HL-60/S4 treated with phorbol 12-myristate 13-acetate at 8.2 ng/mL for 4 days and 3 days (cell line): ENCODE data around the gene APOA1.
"Not testable (repeated sequence)": the region's sequence is repeated elsewhere in the genome, so short reads cannot be mapped to it uniquely, and the experiment has no call there.

Experiments used
- in situ Hi-C: fragments of 300-500 bp; cut with MboI; formaldehyde crosslinking; loops from 2 replicates; pipeline ENCODE4 v1.15.0; 2022; ENCODE audit warnings: low sequenced_read_pairs

APOA1 gene

DNA sequence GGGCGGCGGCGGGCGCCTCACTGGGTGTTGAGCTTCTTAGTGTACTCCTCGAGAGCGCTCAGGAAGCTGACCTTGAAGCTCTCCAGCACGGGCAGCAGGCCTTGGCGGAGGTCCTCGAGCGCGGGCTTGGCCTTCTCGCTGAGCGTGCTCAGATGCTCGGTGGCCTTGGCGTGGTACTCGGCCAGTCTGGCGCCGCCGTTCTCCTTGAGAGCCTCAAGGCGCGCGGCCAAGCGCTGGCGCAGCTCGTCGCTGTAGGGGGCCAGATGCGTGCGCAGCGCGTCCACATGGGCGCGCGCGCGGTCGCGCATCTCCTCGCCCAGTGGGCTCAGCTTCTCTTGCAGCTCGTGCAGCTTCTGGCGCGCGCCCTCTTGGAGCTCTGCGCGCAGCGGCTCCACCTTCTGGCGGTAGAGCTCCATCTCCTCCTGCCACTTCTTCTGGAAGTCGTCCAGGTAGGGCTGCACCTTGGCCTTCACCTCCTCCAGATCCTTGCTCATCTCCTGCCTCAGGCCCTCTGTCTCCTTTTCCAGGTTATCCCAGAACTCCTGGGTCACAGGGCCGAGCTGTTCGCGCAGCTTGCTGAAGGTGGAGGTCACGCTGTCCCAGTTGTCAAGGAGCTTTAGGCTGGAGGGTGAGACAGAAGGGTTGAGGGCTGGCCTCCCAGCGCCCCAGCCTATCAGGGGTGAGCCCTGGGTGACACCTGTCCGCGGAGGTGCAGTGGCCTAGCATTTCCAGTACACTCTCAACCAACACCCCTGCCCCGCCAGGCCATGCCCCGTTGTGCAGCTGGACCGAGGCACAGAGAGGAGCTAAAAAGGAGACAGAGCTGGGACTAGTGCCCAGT lies 1.4 kb downstream of the APOA1 start:
- in situ Hi-C loops: no loop called here

GRCh38 chr11:116835042-116835772 lies 2.2 kb downstream of the APOA1 start:
- in situ Hi-C loops: no loop called here

DNA sequence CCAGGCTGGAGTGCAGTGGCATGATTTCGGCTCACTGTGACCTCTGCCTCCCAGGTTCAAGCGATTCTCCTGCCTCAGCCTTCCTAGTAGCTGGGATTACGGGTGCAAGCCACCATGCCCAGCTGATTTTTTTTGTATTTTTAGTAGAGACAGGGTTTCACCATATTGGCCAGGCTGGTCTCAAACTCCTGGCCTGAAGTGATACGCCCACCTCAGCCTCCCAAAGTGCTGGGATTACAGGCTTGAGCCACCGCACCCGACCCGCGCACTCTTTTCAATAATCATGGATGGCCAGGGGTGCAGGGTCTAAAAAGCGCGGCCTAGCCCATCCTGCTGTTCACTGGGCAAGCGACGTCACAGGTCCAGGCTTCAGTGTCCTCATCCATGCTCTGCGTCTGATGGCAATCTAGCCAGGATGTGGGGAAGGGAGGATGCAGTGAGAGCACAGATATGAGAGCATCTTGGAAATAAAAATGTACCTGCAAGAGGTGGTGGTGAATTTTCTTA lies 2.8 kb downstream of the APOA1 start:
- in situ Hi-C loops: not testable (repeated sequence)

DNA sequence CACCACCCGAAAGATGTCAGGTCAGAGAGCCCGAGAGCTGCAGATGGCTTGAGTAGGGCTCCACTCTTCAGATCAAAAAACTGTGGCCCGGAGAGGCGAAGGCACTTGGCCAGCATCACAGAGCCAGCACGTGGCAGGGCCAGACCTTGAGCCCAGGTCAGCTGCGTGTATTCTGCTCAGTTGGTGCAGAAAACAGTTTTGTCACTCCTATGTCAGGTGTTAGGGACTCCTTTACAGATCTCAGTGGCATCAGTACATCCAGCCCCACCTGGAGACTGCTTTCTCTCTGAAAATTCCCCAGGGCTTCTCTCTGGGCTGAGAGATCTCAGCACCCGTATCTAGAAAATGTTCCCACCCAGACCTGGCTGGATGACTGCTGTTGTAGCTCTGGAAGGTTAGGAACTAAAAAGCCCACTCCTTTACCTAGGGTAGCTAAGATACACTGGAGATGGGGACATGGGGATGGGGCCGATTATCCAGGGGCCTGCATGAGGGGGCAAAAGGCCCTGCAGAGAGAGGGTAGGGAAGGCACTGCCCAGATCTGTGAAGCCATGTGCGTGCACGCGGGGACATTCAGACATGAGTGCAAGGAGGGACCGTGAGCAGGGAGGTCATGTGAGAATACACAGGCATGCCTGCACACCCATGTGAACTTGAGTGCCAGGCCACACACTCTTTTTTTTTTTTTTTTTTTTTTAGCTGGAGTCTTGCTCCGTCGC lies 3.4 kb downstream of the APOA1 start:
- in situ Hi-C loops: no loop called here

- in situ Hi-C loops: no loop called here
Observed at GRCh38 chr11:116833491-116833815, 4.0 kb downstream of the APOA1 start.

GRCh38 chr11:116832350-116833290 lies 4.8 kb downstream of the APOA1 start:
- in situ Hi-C loops: no loop called here

GRCh38 chr11:116831790-116832349 lies 5.6 kb downstream of the APOA1 start:
- in situ Hi-C loops: no loop called here

DNA sequence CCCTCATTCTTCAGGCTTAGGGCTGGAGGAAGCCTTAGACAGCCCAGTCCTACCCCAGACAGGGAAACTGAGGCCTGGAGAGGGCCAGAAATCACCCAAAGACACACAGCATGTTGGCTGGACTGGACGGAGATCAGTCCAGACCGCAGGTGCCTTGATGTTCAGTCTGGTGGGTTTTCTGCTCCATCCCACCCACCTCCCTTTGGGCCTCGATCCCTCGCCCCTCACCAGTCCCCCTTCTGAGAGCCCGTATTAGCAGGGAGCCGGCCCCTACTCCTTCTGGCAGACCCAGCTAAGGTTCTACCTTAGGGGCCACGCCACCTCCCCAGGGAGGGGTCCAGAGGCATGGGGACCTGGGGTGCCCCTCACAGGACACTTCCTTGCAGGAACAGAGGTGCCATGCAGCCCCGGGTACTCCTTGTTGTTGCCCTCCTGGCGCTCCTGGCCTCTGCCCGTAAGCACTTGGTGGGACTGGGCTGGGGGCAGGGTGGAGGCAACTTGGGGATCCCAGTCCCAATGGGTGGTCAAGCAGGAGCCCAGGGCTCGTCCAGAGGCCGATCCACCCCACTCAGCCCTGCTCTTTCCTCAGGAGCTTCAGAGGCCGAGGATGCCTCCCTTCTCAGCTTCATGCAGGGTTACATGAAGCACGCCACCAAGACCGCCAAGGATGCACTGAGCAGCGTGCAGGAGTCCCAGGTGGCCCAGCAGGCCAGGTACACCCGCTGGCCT lies 7.1 kb downstream of the APOA1 start:
- in situ Hi-C loops: no loop called here

DNA sequence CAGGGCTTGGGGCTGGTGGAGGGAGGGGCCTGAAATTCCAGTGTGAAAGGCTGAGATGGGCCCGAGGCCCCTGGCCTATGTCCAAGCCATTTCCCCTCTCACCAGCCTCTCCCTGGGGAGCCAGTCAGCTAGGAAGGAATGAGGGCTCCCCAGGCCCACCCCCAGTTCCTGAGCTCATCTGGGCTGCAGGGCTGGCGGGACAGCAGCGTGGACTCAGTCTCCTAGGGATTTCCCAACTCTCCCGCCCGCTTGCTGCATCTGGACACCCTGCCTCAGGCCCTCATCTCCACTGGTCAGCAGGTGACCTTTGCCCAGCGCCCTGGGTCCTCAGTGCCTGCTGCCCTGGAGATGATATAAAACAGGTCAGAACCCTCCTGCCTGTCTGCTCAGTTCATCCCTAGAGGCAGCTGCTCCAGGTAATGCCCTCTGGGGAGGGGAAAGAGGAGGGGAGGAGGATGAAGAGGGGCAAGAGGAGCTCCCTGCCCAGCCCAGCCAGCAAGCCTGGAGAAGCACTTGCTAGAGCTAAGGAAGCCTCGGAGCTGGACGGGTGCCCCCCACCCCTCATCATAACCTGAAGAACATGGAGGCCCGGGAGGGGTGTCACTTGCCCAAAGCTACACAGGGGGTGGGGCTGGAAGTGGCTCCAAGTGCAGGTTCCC lies 7.8 kb downstream of the APOA1 start, which contains the start of gene APOC3:
Gene APOC3 (plus strand): TSS at position 383 of the 659 bp plus-strand sequence. CDS start 676 bp downstream, outside the sequence.
- in situ Hi-C loops: no loop called here

DNA sequence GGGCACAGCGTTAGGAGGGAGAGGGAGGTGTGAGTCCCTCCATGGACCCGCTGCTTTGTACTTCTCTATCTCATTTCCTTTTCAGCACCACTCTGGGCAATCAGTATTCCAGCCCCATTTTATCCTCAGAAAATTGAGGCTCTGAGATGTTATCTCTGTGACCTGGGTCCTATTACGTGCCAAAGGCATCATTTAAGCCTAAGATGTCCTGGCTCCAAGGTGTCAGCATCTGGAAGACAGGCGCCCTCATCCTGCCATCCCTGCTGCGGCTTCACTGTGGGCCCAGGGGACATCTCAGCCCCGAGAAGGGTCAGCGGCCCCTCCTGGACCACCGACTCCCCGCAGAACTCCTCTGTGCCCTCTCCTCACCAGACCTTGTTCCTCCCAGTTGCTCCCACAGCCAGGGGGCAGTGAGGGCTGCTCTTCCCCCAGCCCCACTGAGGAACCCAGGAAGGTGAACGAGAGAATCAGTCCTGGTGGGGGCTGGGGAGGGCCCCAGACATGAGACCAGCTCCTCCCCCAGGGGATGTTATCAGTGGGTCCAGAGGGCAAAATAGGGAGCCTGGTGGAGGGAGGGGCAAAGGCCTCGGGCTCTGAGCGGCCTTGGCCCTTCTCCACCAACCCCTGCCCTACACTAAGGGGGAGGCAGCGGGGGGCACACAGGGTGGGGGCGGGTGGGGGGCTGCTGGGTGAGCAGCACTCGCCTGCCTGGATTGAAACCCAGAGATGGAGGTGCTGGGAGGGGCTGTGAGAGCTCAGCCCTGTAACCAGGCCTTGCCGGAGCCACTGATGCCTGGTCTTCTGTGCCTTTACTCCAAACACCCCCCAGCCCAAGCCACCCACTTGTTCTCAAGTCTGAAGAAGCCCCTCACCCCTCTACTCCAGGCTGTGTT lies 8.5 kb downstream of the APOA1 start:
- in situ Hi-C loops: no loop called here

GRCh38 chr11:116827461-116827860 lies 10.0 kb downstream of the APOA1 start:
- in situ Hi-C loops: no loop called here

- in situ Hi-C loops: no loop called here
Observed at GRCh38 chr11:116826751-116827431, 10.5 kb downstream of the APOA1 start.

DNA sequence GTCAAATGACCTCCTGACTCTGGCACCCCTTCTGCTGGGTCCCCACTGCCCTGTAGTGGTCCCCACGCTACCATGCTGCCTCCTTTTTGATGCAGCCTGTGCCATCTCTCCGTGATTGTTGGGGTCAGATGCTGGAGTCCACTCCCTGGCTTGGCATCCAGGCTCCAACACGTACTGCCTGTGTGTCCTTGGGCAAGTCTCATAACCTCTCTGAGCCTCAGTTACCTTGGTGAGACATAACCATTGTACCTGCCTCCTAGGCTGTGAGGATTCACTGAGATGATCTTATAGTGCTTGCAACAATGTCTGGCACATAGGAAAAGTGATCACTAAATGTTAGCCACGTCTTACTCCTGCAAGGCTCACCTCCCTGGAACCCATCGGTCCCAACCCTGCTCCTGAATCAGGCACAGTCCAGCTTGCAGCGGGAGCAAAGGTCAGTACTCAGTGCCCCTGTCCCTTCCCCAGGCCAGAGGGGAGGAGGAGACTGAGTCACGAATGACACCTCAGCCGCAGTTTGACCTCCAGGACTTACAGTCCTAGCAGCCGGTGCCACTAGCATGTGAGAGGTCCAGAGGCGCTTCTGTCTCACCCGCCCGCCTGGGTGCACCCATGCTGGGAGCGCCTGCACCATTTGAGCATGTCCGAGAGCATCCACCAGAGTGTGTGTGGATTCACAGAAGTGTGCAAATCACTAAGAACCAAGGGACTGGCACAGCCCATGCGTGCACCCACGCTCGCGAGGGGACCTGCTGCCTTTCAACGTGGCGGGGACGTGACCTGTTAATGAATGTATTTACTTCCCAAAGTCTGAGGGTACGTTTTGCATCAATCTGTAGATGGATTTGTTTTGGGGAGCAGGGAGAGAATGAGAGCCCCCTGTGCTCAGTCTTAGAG lies 11.3 kb downstream of the APOA1 start:
- in situ Hi-C loops: no loop called here

- in situ Hi-C loops: no loop called here
Observed at GRCh38 chr11:116825434-116825833, 12.0 kb downstream of the APOA1 start.

DNA sequence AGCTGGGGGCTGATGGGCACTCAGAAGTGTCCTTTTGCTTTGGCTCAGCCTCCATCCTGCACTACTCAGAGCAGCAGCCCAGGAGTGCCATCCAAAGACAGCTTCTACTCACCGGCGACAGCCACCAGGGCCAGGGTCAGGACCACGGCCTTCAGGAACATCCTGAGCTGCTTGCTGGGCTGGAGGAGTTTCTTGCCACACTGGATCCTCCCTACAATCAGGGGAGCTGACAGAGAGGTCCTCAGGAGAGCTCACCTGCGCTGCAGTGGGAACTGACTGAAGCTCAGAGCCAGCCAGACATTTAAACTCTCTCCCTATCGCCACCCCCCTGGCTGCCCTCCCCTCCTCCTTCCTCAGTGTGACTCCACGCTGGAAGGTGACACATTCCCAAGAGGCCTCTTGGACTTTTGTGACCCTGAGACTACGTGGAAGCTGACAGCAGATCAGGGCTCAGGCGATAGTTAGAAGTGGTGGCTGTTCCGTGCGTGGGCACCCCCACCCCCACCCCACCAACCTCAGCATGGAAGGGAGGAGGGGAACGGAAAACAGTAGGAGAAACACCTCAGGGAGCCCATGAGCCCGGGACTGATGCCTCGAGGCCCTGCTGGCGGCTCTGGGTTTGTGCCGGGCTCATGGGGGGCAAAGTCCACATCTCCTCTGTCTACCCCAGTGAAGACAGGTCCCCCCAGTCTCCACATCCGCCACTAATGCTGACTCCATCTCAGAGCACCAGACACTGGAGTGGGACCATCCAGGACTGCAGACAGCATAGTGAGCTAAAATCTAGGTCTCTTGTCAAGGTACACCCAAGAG lies 14.2 kb downstream of the APOA1 start, which contains the start of gene APOA4:
Gene APOA4 (minus strand): TSS at position 274 of the 813 bp plus-strand sequence. CDS start 113 bp downstream, at position 161.
- in situ Hi-C loops: no loop called here
